Osteocyte (in vitro differentiated cells): ENCODE data around the gene HPSE. TPM values are rescaled to one million over a fixed set of nuclear protein-coding genes. Genes with fewer than 3 reads are reported as not detected.
"Not testable (repeated sequence)": the region's sequence is repeated elsewhere in the genome, so short reads cannot be mapped to it uniquely, and the experiment has no call there.

Experiments used
- DNase-seq: peaks from one replicate; pipeline ENCODE4 v3.0.0; 2021; ENCODE audit warnings: mixed read lengths; ENCODE audit not compliant: unreplicated experiment; ENCODE audit errors: extremely low spot score
- H3K27ac Mint-ChIP-seq: one replicate; pipeline ENCODE4 v1.8.0; 2021; ENCODE audit warnings: mild to moderate bottlenecking, mixed read lengths; ENCODE audit not compliant: unreplicated experiment
- H3K27me3 Mint-ChIP-seq: one replicate; pipeline ENCODE4 v1.8.0; 2021; ENCODE audit warnings: mixed read lengths; ENCODE audit not compliant: unreplicated experiment
- H3K36me3 Mint-ChIP-seq: one replicate; pipeline ENCODE4 v1.8.0; 2021; ENCODE audit warnings: mixed read lengths; ENCODE audit not compliant: unreplicated experiment
- H3K4me1 Mint-ChIP-seq: one replicate; pipeline ENCODE4 v1.8.0; 2021; ENCODE audit warnings: mixed read lengths; ENCODE audit not compliant: unreplicated experiment
- H3K4me3 Mint-ChIP-seq: one replicate; pipeline ENCODE4 v1.8.0; 2021; ENCODE audit warnings: mild to moderate bottlenecking, moderate library complexity, mixed read lengths; ENCODE audit not compliant: unreplicated experiment
- H3K9me3 Mint-ChIP-seq: one replicate; pipeline ENCODE4 v1.8.0; 2021; ENCODE audit warnings: mixed read lengths; ENCODE audit not compliant: unreplicated experiment
- CTCF ChIP-seq: fragments of 200-600 bp; sonication (generic); IDR thresholded peaks from 2 replicates; pipeline ENCODE4 v1.5.0; 2021; ENCODE audit warnings: antibody characterized with exemption, mild to moderate bottlenecking, moderate library complexity
- total RNA-seq: library from RNA; stranded (reverse); gene quantifications from 2 replicates; pipeline ENCODE4 v1.2.1, GENCODE V29; 2021

HPSE gene
- total RNA-seq, 1 donor from 2014 or later: 4.9 TPM

GRCh38 chr4:83326546-83326945, 8.1 kb downstream of the HPSE start:
- Mint-ChIP-seq H3K4me1 (no peaks in the 10 kb centered on the region), H3K27ac (no peak overlapping the region), H3K9me3 (no peaks in the 10 kb centered on the region), H3K36me3 (peaks cover 4% of the 10 kb centered on the region), H3K27me3 (peaks cover 24% of the 10 kb centered on the region), H3K4me3 (no peak overlapping the region)
- no peak for DNase-seq
- TF ChIP-seq CTCF: no peak

- peaks cover 24% of the 10 kb centered on the region for H3K27me3 Mint-ChIP-seq
- not testable (repeated sequence) for DNase-seq, H3K4me1 Mint-ChIP-seq, H3K36me3 Mint-ChIP-seq, H3K27ac Mint-ChIP-seq, H3K4me3 Mint-ChIP-seq, H3K9me3 Mint-ChIP-seq
Measured at GRCh38 chr4:83325306-83325705, 9.3 kb downstream of the HPSE start.

- Mint-ChIP-seq H3K9me3 (no peaks in the 10 kb centered on the region), H3K27me3 (peaks cover 16% of the 10 kb centered on the region), H3K36me3 (peaks cover 11% of the 10 kb centered on the region), H3K27ac (no peak overlapping the region), H3K4me1 (no peaks in the 10 kb centered on the region), H3K4me3 (no peak overlapping the region)
- TF ChIP-seq CTCF: no peak
- no peak for DNase-seq
Measured at GRCh38 chr4:83323136-83323535, 11.5 kb downstream of the HPSE start.

- Mint-ChIP-seq H3K4me1 (no peaks in the 10 kb centered on the region), H3K27me3 (peaks cover 16% of the 10 kb centered on the region), H3K27ac (no peak overlapping the region), H3K4me3 (no peak overlapping the region), H3K9me3 (no peaks in the 10 kb centered on the region), H3K36me3 (peaks cover 11% of the 10 kb centered on the region)
- TF ChIP-seq CTCF: no peak
- no peak for DNase-seq
Measured at GRCh38 chr4:83320548-83320947, 14.1 kb downstream of the HPSE start.

GRCh38 chr4:83318666-83319065, 16.0 kb downstream of the HPSE start:
- H3K36me3 Mint-ChIP-seq: peaks cover 11% of the 10 kb centered on the region
- TF ChIP-seq CTCF: no peak
- H3K4me3 Mint-ChIP-seq: no peak overlapping the region
- no peak overlapping the region for H3K27ac Mint-ChIP-seq
- peaks cover 12% of the 10 kb centered on the region for H3K27me3 Mint-ChIP-seq
- H3K9me3 Mint-ChIP-seq: no peaks in the 10 kb centered on the region
- no peaks in the 10 kb centered on the region for H3K4me1 Mint-ChIP-seq
- no peak for DNase-seq

- Mint-ChIP-seq H3K4me1 (no peaks in the 10 kb centered on the region), H3K27ac (no peak overlapping the region), H3K36me3 (peaks cover 11% of the 10 kb centered on the region), H3K27me3 (peaks cover 3% of the 10 kb centered on the region), H3K4me3 (no peak overlapping the region), H3K9me3 (no peaks in the 10 kb centered on the region)
- no peak for DNase-seq
- TF ChIP-seq CTCF: no peak
Measured at GRCh38 chr4:83317671-83318070, 17.0 kb downstream of the HPSE start.
